H1 (cell line): Measurements from ENCODE around the gene DLK2. TPM values are rescaled to one million over a fixed set of nuclear protein-coding genes. Genes with fewer than 3 reads are reported as not detected.

Experiments used
- CTCF ChIA-PET: fragments of 300-600 bp; sonication (Branson Sonifier 250); formaldehyde crosslinking; loops from one replicate; lab custom pipeline; 2021; ENCODE audit not compliant: partially characterized antibody; lab: Charles Lee
- POLR2A ChIA-PET: fragments of 300-600 bp; sonication (Branson Sonifier 250); formaldehyde crosslinking; loops from one replicate; lab custom pipeline; 2021; ENCODE audit warnings: inconsistent platforms; ENCODE audit not compliant: partially characterized antibody; lab: Charles Lee
- DNase-seq, 2 experiments: peaks; one replicate each; pipeline versions ENCODE4 v3.0.0 to v3.0.0-alpha.2; 2010 to 2022; ENCODE audit warnings: low spot score in 2 of 2, low read depth in 1 of 2, mixed read lengths in 1 of 2
- FAIRE-seq: peaks from 2 replicates; lab custom pipeline; 2011; peaks lifted over from hg19 to GRCh38; lab: Jason Lieb, UNC
- H2AFZ ChIP-seq: 2 replicates; pipeline ENCODE4 v1.8.1; 2012; ENCODE audit warnings: low read length, inconsistent platforms
- H2AK5ac ChIP-seq: 2 replicates; pipeline ENCODE4 v1.6.1; 2013; ENCODE audit warnings: low read depth, low read length
- H2BK120ac ChIP-seq: replicated peaks from 2 replicates; pipeline ENCODE3; 2013; ENCODE audit warnings: low read depth, low read length, inconsistent platforms
- H2BK12ac ChIP-seq: 2 replicates; pipeline ENCODE4 v1.6.1; 2013; ENCODE audit warnings: low read depth, low read length
- H2BK15ac ChIP-seq: 2 replicates; pipeline ENCODE4 v1.6.1; 2013; ENCODE audit warnings: low read length
- H2BK20ac ChIP-seq: 2 replicates; pipeline ENCODE4 v1.6.1; 2013; ENCODE audit warnings: low read length
- H2BK5ac ChIP-seq: 2 replicates; pipeline ENCODE4 v1.6.1; 2013; ENCODE audit warnings: low read depth, low read length
- H3K14ac ChIP-seq: 2 replicates; pipeline ENCODE4 v1.6.1; 2013; ENCODE audit warnings: inconsistent platforms; ENCODE audit not compliant: insufficient read length
- H3K18ac ChIP-seq: 2 replicates; pipeline ENCODE4 v1.6.1; 2013; ENCODE audit warnings: low read length; ENCODE audit errors: extremely low read depth
- H3K23ac ChIP-seq: 2 replicates; pipeline ENCODE4 v1.6.1; 2013; ENCODE audit warnings: inconsistent platforms; ENCODE audit not compliant: insufficient read length
- H3K23me2 ChIP-seq: 2 replicates; pipeline ENCODE4 v1.6.1; 2013; ENCODE audit warnings: low read depth, low read length
- H3K27ac ChIP-seq: 2 replicates; pipeline ENCODE4 v1.6.1; 2011; ENCODE audit warnings: low read depth, low read length, inconsistent platforms
- H3K27me3 ChIP-seq, 4 experiments: replicated peaks in 1 of 4; 1 replicate in 1 of 4; 2 replicates in 3 of 4; pipeline versions ENCODE4 v1.6.1 to v1.8.1; 2011 to 2013; ENCODE audit warnings: low read length in 3 of 4, mild to moderate bottlenecking in 3 of 4, inconsistent platforms in 2 of 4, mixed read lengths in 2 of 4, moderate library complexity in 1 of 4; ENCODE audit not compliant: control insufficient read depth in 3 of 4, insufficient read depth in 3 of 4; ENCODE audit errors: extremely low read depth in 1 of 4
- H3K36me3 ChIP-seq, 4 experiments: 2 replicates each; pipeline versions ENCODE4 v1.6.1 to v1.8.1; 2011 to 2013; ENCODE audit warnings: mild to moderate bottlenecking in 4 of 4, low read length in 3 of 4, moderate library complexity in 2 of 4, control low read depth in 1 of 4, inconsistent platforms in 1 of 4; ENCODE audit not compliant: insufficient read depth in 4 of 4, control insufficient read depth in 2 of 4
- H3K4ac ChIP-seq: replicated peaks from 2 replicates; pipeline ENCODE3; 2013; ENCODE audit warnings: low read length, low read depth, mixed read lengths, inconsistent platforms; ENCODE audit not compliant: insufficient read length
- H3K4me1 ChIP-seq, 4 experiments: replicated peaks in 1 of 4; 1 replicate in 1 of 4; 2 replicates in 3 of 4; pipeline versions ENCODE4 v1.6.1 to v1.8.1; 2011 to 2013; ENCODE audit warnings: low read length in 3 of 4, inconsistent platforms in 2 of 4, mixed read lengths in 1 of 4; ENCODE audit not compliant: insufficient read depth in 4 of 4, control insufficient read depth in 3 of 4
- H3K4me2 ChIP-seq, 2 experiments: 2 replicates each; pipeline versions ENCODE4 v1.6.1 to v1.8.1; 2011 to 2013; ENCODE audit warnings: low read depth in 2 of 2, low read length in 2 of 2, control low read depth in 1 of 2, inconsistent platforms in 1 of 2, mild to moderate bottlenecking in 1 of 2; ENCODE audit not compliant: insufficient read depth in 1 of 2
- H3K4me3 ChIP-seq, 4 experiments: fragments of 200-600, 300-600 bp in 1 of 4; sonication (generic), shearing (Covaris generic), sonication (Bioruptor Twin) in 1 of 4; 2 replicates each; pipeline versions ENCODE4 v1.5.1 to v1.8.1; 2011 to 2016; ENCODE audit warnings: low read length in 4 of 4, low read depth in 3 of 4, control low read depth in 2 of 4, inconsistent platforms in 2 of 4, mild to moderate bottlenecking in 2 of 4, mixed read lengths in 1 of 4, moderate library complexity in 1 of 4; ENCODE audit not compliant: insufficient read depth in 2 of 4; ENCODE audit errors: extremely low read depth in 1 of 4
- H3K56ac ChIP-seq: replicated peaks from 2 replicates; pipeline ENCODE3; 2013; ENCODE audit warnings: low read depth, mild to moderate bottlenecking, mixed read lengths, low read length, inconsistent platforms; ENCODE audit not compliant: insufficient read length
- H3K79me1 ChIP-seq: 2 replicates; pipeline ENCODE4 v1.6.1; 2013; ENCODE audit warnings: low read depth, low read length, control low read depth
- H3K79me2 ChIP-seq, 2 experiments: 2 replicates each; pipeline versions ENCODE4 v1.6.1 to v1.8.1; 2012 to 2013; ENCODE audit warnings: low read length in 2 of 2, mild to moderate bottlenecking in 2 of 2, inconsistent platforms in 1 of 2; ENCODE audit not compliant: insufficient read depth in 2 of 2, control insufficient read depth in 1 of 2
- H3K9ac ChIP-seq, 4 experiments: replicated peaks in 1 of 4; 1 replicate in 1 of 4; 2 replicates in 3 of 4; pipeline versions ENCODE4 v1.6.1 to v1.8.1; 2011 to 2013; ENCODE audit warnings: low read depth in 3 of 4, low read length in 3 of 4, control low read depth in 2 of 4, mild to moderate bottlenecking in 2 of 4, moderate library complexity in 2 of 4, inconsistent platforms in 1 of 4; ENCODE audit errors: extremely low read depth in 1 of 4
- H3K9me3 ChIP-seq, 2 experiments: 2 replicates each; pipeline versions ENCODE4 v1.6.1 to v1.8.1; 2012 to 2013; ENCODE audit warnings: mild to moderate bottlenecking in 2 of 2, moderate library complexity in 2 of 2, control low read depth in 1 of 2, inconsistent platforms in 1 of 2, low read depth in 1 of 2, low read length in 1 of 2, mixed read lengths in 1 of 2; ENCODE audit not compliant: insufficient read depth in 2 of 2
- H4K20me1 ChIP-seq, 2 experiments: replicated peaks in 1 of 2; 2 replicates each; pipeline versions ENCODE3 to v1.8.1; 2011 to 2013; ENCODE audit warnings: inconsistent platforms in 2 of 2, low read length in 2 of 2, mild to moderate bottlenecking in 1 of 2; ENCODE audit not compliant: insufficient read depth in 2 of 2, control insufficient read depth in 1 of 2
- H4K5ac ChIP-seq: 2 replicates; pipeline ENCODE4 v1.6.1; 2013; ENCODE audit warnings: low read length, low read depth, mixed read lengths, inconsistent platforms; ENCODE audit not compliant: insufficient read length
- H4K8ac ChIP-seq: 2 replicates; pipeline ENCODE4 v1.8.0; 2013; ENCODE audit warnings: mild to moderate bottlenecking, moderate library complexity, low read length, inconsistent platforms; ENCODE audit not compliant: insufficient read depth; ENCODE audit errors: extremely low read depth
- H4K91ac ChIP-seq: replicated peaks from 2 replicates; pipeline ENCODE3; 2013; ENCODE audit warnings: low read length, mixed read lengths, inconsistent platforms; ENCODE audit not compliant: insufficient read length
- CBX8 ChIP-seq: fragments of 300-800, 300-1000 bp; sonication (generic); IDR thresholded peaks from 2 replicates; pipeline ENCODE4 v1.7.1; 2016; ENCODE audit warnings: low read depth, low read length, borderline replicate concordance
- CHD1 ChIP-seq: IDR thresholded peaks from 2 replicates; pipeline ENCODE4 v1.6.1; 2012; ENCODE audit warnings: low read depth, low read length, improper control_type of control experiment
- CTBP2 ChIP-seq: IDR thresholded peaks from 2 replicates; pipeline ENCODE4 v1.7.0; 2011; ENCODE audit warnings: borderline replicate concordance, mild to moderate bottlenecking, moderate library complexity, mixed read lengths, low read length; ENCODE audit not compliant: insufficient read depth, insufficient read length
- EGR1 ChIP-seq: IDR thresholded peaks from 2 replicates; pipeline ENCODE4 v1.6.1; 2011; ENCODE audit warnings: low read depth, low read length, borderline replicate concordance
- GABPA ChIP-seq: IDR thresholded peaks from 2 replicates; pipeline ENCODE4 v1.6.1; 2011; ENCODE audit warnings: mild to moderate bottlenecking, low read length, moderate library complexity, borderline replicate concordance; ENCODE audit not compliant: insufficient read depth
- HDAC6 ChIP-seq: IDR thresholded peaks from one replicate; pipeline ENCODE4 v1.7.1; 2012; ENCODE audit warnings: low read depth, mild to moderate bottlenecking, inconsistent platforms, low read length, moderate library complexity
- NRF1 ChIP-seq: IDR thresholded peaks from 2 replicates; pipeline ENCODE4 v1.6.1; 2011; ENCODE audit warnings: mild to moderate bottlenecking, low read depth, low read length, improper control_type of control experiment
- PHF8 ChIP-seq: fragments of 200-600 bp; sonication (generic); conservative IDR thresholded peaks from 2 replicates; pipeline ENCODE4 v1.7.1; 2012; ENCODE audit warnings: low read depth, mild to moderate bottlenecking, inconsistent platforms, low read length, moderate library complexity
- RNF2 ChIP-seq: fragments of 200-900, 300-1000 bp; sonication (generic); IDR thresholded peaks from 2 replicates; pipeline ENCODE4 v1.7.1; 2016; ENCODE audit warnings: borderline replicate concordance, low read depth, mild to moderate bottlenecking, antibody characterized with exemption, low read length; ENCODE audit not compliant: poor library complexity, severe bottlenecking; ENCODE audit errors: missing control alignments
- RXRA ChIP-seq: IDR thresholded peaks from 2 replicates; pipeline ENCODE4 v1.6.1; 2011; ENCODE audit warnings: low read depth, mild to moderate bottlenecking, low read length, moderate library complexity; ENCODE audit not compliant: insufficient read depth
- SIRT6 ChIP-seq: IDR thresholded peaks from one replicate; pipeline ENCODE4 v1.7.1; 2012; ENCODE audit warnings: low read length, inconsistent platforms
- SIX5 ChIP-seq: IDR thresholded peaks from 2 replicates; pipeline ENCODE4 v1.6.1; 2011; ENCODE audit warnings: mild to moderate bottlenecking, low read depth, low read length
- SUZ12 ChIP-seq: fragments of 200-600 bp; sonication (generic); IDR thresholded peaks from 2 replicates; pipeline ENCODE4 v1.6.1; 2012; ENCODE audit warnings: mild to moderate bottlenecking, inconsistent platforms, low read length, moderate library complexity, mixed read lengths
- TCF12 ChIP-seq: IDR thresholded peaks from 2 replicates; pipeline ENCODE4 v1.6.1; 2011; ENCODE audit warnings: low read depth, mild to moderate bottlenecking, low read length
- WGBS, 2 experiments: shearing (Covaris generic) in 1 of 2; methylation state at CpG; one replicate each; pipeline versions ENCODE4 v1.1.6 to v1.1.7; 2013 to 2015; ENCODE audit warnings: low lambda C conversion rate in 2 of 2, mixed read lengths in 2 of 2, inconsistent platforms in 1 of 2, low coverage in 1 of 2, missing lambda C conversion rate in 1 of 2; ENCODE audit not compliant: insufficient replicate concordance in 2 of 2, insufficient coverage in 1 of 2, insufficient read length in 1 of 2; ENCODE audit errors: extremely low coverage in 1 of 2, missing lambda C conversion rate in 1 of 2; 5-methylcytosine and 5-hydroxymethylcytosine counted together
- polyA plus RNA-seq, 7 experiments: library from polyadenylated mRNA; depleted of rRNA in 3 of 7; stranded (reverse) in 5 of 7; unstranded in 2 of 7; fragments of >200 nt in 5 of 7; fragments of 200-250 nt in 2 of 7; gene quantifications; 1 replicate in 5 of 7; 2 replicates in 1 of 7; 4 replicates in 1 of 7; pipeline versions ENCODE4 v1.2.1 to v1.2.3, GENCODE V29; 2011 to 2013; ENCODE audit warnings: missing spikeins in 2 of 7, mixed read lengths in 2 of 7
- total RNA-seq: library from RNA; stranded (reverse); fragmentation: NEBNext Ultra II Directional; extraction: Animal tissue kit (Norgen Biotek cat#: 25700); gene quantifications from 2 replicates; pipeline ENCODE4 v1.2.1, GENCODE V29; 2021

The DLK2 gene
- total and polyA plus RNA-seq, 2 of the 8 experiments (the other 6 are each of a cell fraction or from before 2014, with no cell fraction given): 0.37 to 0.80 TPM

GRCh38 chr6:43402820-43403219 lies 52.5 kb downstream of the DLK2 start:
- H3K9ac ChIP-seq: no peak overlapping the region
- H3K4me1 ChIP-seq: no peaks in the 10 kb centered on the region
- no peak for DNase-seq
- TF ChIP-seq CBX8 (no peak), NRF1 (no peak), SUZ12 (no peak), SIRT6 (no peak), CHD1 (no peak), HDAC6 (no peak), TCF12 (no peak), EGR1 (no peak), RNF2 (no peak), GABPA (no peak), CTBP2 (no peak), RXRA (no peak), PHF8 (no peak), SIX5 (no peak)
- TF ChIP-seq, all 59 proteins: peak for 0
- Histone ChIP-seq H3K79me1 (no peaks in the 10 kb centered on the region), H2BK12ac (no peak overlapping the region), H3K56ac (no peak overlapping the region), H3K4me2 (no peak overlapping the region), H2BK15ac (no peak overlapping the region), H2BK5ac (no peak overlapping the region), H2AK5ac (no peak overlapping the region), H3K27ac (no peak overlapping the region), H3K36me3 (no peaks in the 10 kb centered on the region), H3K79me2 (no peaks in the 10 kb centered on the region), H3K23ac (no peak overlapping the region), H2AFZ (no peak overlapping the region), H3K9me3 (no peaks in the 10 kb centered on the region), H4K20me1 (no peaks in the 10 kb centered on the region), H3K23me2 (no peaks in the 10 kb centered on the region), H3K4me3 (no peak overlapping the region), H4K8ac (no peak overlapping the region), H3K27me3 (no peaks in the 10 kb centered on the region), H3K14ac (no peak overlapping the region), H2BK120ac (no peak overlapping the region), H3K4ac (no peak overlapping the region), H2BK20ac (no peak overlapping the region), H4K5ac (no peak overlapping the region), H3K18ac (no peak overlapping the region), H4K91ac (no peak overlapping the region)
- CTCF ChIA-PET: interaction anchor here (0.6 to 1.6 kb wide), 3 partner anchors 10 to 81 kb away, joined by 3 to 6 read pairs (median 3); no protein-coding TSS in a partner anchor
- WGBS, 2 experiments: 67% methylated on average over 1 of the region's 1 CpG; no CpG with 5 or more reads in 1 of the 2 experiments
- no peak for FAIRE-seq
- POLR2A ChIA-PET: no interaction called here
